Stimulated activated CD8-positive, alpha-beta memory T cell treated with anti-CD3 and anti-CD28 coated beads, Interleukin-2, amount 100 ng/mL, for 1 hour (primary cell): Measurements from ENCODE around the gene MALRD1.
"Not testable (repeated sequence)": the region's sequence is repeated elsewhere in the genome, so short reads cannot be mapped to it uniquely, and the experiment has no call there.

Experiments used
- DNase-seq, 2 donors: peaks; one replicate each; pipeline ENCODE4 v3.0.0-alpha.2; 2020; ENCODE audit warnings: low read depth in 2 of 2

MALRD1 gene

DNA sequence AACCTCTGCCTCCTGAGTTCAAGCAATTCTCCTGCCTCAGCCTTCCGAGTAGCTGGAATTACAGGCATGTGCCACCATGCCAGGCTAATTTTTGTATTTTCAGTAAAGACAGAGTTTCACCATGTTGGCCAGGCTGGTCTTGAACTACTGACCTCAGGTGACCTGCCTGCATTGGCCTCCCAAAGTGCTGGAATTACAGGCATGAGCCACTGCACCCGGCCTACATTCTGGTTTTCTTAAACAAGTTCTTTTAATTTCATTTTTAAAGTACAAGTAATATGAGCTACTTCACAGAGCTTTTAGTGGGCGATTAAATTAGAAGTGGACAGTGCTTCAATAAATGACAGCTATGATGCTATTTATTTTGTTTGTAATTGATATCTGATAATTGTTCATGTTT is 721.2 kb downstream of the MALRD1 start:
- DNase-seq, result not testable (repeated sequence)

- no peak for DNase-seq
Observed at GRCh38 chr10:19772972-19773371, 724.4 kb downstream of the MALRD1 start.

DNA sequence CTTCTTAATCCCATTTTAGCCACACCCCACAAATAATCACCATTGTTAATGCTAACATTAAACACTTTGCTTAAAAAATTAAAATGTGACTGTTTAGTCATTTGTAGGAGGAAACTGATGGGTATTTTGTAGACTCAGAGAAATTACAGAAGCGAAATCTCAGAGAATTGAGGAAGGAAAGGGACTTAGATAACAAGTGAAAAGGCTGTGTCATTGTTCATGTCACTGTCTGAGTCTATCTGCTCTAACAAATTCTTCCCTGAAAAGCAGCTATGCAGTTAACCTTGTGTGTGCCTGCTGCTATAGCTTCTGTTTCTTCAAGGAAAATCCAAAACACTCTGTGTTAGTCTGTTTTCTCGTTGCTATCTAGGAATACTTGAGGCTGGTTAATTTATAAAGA is 726.7 kb downstream of the MALRD1 start:
- DNase-seq, result no peak

- DNase-seq, result no peak
Observed at GRCh38 chr10:19777806-19778205, 729.2 kb downstream of the MALRD1 start.

DNA sequence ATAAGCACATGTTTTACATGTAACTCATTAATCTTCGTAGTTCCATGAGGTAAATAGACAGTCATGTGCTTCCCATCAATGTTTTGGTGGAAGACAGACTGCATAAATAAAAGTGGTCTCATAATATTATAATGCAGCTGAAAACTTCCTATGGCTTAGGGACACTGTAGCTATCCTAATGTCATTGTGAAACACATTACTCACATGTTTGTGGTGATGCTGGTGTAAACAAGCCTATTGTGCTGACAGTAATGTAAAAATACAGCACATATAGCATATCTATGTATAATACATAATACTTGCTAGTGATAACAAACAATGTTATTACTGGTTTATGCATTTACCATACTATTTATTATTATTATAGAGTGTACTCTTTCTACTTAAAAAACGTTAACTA is 730.4 kb downstream of the MALRD1 start:
- DNase-seq, result no peak

- no peak for DNase-seq
Observed at GRCh38 chr10:19782430-19783089, 734.0 kb downstream of the MALRD1 start.

DNA sequence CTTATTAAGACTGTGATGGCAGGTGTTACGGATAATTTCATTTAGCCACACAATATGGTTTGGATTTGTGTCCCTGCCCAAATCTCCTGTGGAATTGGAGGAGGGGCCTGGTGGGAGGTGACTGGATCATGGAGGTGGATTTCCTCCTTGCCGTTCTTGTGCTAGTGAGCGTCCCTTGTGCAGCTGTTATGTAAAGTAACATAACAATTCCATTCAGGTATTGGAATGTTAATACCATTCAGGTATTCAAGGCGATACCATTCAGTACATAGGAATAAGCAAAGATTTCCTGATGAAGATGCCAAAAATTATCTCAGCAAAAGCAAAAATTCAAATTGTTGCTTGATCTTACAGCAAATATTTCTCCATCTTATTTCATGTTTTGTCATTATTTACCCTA is 735.1 kb downstream of the MALRD1 start:
- DNase-seq, result no peak
